GM12892 (cell line): ENCODE data around the gene PNPLA1.

Experiments
- DNase-seq: peaks from one replicate; pipeline ENCODE4 v3.0.0; 2011; ENCODE audit not compliant: insufficient read length
- FAIRE-seq: peaks from 2 replicates; lab custom pipeline; 2011; peaks lifted over from hg19 to GRCh38; lab: Jason Lieb, UNC
- POLR2A ChIP-seq: IDR thresholded peaks from 2 replicates; pipeline ENCODE4 v1.6.1; 2011; ENCODE audit warnings: low read depth, low read length, control low read depth
- POLR2AphosphoS5 ChIP-seq: IDR thresholded peaks from 2 replicates; pipeline ENCODE4 v1.6.1; 2011; ENCODE audit warnings: low read depth, low read length, control low read depth
- TAF1 ChIP-seq: IDR thresholded peaks from 2 replicates; pipeline ENCODE4 v1.6.1; 2011; ENCODE audit warnings: low read depth, mild to moderate bottlenecking, control low read depth, low read length, borderline replicate concordance

Gene PNPLA1

DNA sequence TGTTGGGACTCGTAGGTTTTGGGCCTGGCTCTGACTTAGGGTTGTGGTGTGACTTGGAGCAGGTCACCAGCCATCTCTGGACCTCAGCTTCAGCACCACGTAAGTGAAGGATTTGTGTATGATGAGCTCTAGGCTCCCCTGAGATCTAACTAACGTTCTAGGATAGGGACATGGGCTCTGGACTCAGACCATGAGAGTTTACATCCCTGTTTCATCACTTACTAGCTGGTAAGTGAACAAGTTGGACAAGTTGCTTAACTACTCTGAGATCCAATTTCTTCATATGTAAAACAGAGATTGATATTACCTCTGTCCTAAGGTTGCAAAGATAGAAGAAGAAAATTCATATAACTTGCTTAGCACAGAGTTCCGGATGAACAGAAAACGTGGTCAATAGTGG, 20.3 kb upstream of the PNPLA1 start:
- FAIRE-seq = no peak
- TF ChIP-seq TAF1 (no peak), POLR2AphosphoS5 (no peak), POLR2A (no peak)

DNA sequence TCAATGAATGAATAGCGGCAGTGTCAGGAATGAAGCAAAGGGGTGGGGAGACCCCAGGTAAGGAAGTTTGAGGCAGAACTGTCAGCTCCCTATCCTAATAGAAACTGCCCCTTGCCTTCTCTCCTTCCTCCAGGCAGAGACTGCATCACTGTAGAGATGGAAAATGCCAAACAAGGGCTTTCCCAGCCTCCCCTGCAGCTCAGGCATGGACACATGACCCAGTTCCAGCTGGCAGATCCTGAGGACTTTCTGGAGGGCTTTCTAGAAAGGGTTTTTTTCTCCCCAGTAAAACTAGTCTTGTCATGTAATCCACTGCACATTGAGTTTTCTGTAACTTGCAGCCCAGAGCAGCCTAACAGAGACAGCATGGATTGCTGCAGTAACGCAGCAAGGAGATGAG, 17.9 kb upstream of the PNPLA1 start:
- TF ChIP-seq TAF1 = no peak
- no peak for TF ChIP-seq POLR2AphosphoS5
- no peak for TF ChIP-seq POLR2A
- FAIRE-seq (no peak), DNase-seq (no peak)

More for the DNA sequence above, 20.3 kb upstream of the PNPLA1 start:
- no peak for DNase-seq

DNA sequence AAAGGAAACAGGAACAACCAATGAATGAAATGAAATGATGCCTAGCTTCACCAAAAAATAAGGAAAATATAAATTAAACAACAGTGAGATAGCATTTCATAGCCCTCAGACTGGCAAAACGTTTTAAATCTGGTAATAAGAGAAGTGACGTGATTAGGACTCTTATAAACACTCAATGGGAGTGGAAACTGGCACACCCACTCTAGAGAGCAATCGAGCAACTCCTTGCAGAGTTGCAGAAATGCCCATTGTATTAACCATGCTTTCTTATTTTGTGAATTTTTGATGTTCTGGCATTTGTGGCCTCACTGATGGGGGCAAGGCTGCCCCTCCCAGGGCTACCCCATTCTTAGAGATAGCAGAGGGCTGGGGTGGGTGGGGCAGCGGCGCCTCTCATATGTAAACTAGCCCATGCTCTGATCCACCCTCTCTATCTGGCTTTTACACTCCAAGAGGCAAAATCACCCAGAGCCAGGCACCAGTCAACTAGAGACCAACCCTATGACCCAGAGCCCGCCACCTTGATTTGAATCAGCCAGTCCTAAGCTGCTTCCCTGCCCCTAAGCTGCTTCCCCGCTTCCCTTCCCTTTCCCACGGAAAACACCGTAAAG, 6.4 kb upstream of the PNPLA1 start:
- DNase-seq = no peak
- FAIRE-seq = no peak

DNA sequence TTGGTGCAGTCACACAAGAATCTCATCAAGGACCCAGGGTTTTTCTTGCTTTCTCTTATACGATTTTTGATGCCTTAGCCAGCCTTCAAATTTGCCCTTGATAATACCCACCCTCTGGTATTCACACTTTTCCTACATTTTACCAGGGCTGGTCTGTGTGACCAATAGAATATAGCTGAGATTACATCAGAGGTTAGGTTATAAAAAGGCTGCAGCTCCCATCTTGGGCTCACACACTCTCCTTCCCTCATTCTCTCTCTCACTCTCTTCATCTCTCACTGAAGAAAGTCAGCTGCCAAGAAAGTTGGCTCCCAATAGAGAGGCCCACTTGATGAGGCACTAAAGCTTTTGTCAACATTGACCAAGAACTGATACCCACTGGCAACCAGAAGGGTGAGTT, 4.1 kb upstream of the PNPLA1 start:
- DNase-seq = no peak
- no peak for FAIRE-seq
- no peak for TF ChIP-seq POLR2AphosphoS5
- TF ChIP-seq POLR2A = no peak
- no peak for TF ChIP-seq TAF1

More for the DNA sequence above, 6.4 kb upstream of the PNPLA1 start:
- no peak for TF ChIP-seq POLR2AphosphoS5
- TF ChIP-seq POLR2A = no peak
- no peak for TF ChIP-seq TAF1

DNA sequence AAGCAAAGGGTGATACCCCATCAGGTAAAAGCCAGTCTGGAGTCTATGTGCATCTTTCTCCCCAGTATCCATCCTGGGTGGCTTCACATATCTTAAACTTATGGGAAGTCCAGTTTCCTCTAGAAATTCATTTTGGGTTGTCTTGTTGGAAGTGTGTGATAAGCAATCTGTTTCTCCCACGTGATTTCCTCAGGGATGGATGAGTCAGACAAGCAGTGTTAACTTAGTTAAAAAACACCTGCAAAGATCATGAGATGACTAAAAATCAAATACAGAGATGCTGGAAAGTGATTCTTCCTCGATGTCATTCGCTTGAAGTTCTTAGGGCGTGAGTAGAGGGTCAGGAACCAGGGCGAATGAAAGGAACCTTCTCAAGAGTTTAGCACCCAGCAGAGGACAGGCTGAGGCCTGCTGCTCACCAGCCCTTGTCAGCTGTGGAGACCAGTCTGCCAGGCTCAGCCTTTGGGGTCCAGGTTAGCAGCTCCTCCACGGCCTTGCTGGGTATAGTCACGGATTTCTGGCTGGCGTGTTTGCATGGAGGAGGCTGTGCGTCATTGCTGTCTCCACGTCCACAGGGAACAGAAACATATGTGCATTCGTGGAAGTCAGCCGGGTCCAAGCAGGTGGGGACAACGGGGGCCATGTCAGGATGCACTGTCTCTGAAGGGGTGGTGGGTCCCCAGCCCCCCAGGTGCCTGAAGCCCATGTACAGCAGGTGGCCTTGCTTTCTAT, 2.8 kb upstream of the PNPLA1 start:
- TF ChIP-seq POLR2A = no peak
- TF ChIP-seq TAF1 = no peak
- TF ChIP-seq POLR2AphosphoS5 = no peak
- no peak for FAIRE-seq
- no peak for DNase-seq

DNA sequence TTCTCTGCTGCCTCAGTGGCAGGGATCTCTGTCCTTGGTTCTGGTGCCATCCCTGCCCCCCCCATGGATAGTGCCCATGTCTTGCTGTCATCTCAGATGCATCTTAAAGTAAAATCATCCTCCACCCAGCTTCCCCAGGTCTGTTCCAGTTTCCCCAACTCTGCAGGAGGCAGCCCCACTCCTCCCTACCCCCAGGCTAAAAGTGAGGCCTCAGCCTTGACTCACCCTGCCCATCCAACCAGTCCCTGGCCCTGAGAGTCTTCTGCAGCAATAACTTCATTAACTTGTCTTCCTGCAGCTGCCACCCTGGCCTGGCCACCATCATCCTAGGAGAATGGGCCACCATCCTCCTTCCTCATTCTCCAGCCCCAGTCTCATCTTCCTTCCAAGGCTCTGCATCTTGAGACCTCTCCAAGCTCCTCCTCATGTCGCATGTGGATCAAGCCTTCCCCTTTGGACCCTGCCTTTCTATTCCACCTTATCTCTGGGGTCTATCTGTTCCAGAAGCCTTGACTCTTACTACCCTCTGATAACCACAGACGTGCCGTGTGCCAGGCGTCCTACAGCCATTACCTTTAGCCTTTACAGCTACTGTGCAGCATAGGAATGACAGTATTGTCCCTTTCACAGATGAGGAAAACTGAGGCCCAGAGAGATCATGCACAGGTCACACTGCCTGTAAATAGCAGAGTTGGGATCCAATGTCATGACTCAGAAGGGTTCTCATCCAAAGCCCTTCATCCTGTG, 2.0 kb upstream of the PNPLA1 start:
- DNase-seq = no peak
- FAIRE-seq = no peak
- TF ChIP-seq TAF1 (no peak), POLR2A (no peak), POLR2AphosphoS5 (no peak)

DNA sequence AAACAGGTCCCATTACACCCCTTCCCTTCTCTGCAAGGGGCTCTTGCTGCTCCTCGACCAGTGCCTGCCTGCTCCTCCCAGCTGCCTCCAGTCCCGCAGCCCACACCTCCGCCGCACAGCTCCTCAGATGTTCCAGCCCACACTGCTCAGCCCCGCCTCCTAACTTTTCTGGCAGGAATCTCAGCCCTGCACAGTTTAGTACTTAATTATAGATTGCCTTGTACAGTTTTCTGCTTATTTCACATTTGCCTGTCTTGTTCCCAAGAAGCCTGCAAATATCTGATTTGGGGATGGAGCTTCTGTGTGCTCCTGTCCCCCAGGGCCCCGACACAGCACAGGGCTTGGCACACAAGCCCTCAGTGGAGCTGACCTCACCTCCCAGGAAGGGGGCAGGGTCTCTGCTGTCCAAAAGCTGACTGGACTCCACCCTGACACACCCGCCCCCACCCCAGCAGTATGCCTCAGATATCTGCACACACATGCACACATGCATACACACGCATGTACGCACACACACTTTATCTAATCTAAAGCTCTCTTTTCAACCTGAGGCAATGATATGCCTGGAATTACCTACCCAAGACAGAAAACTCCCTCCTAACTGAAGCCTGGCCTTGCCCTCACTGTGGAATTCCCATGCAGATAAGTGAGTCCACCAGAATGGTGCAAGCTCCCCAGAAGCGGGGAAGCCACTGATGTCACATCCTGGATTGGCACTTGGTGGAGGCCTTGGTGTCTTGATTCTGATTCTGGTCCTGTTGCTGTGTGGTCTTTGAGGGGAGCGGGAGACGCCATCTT, 1.2 kb upstream of the PNPLA1 start:
- FAIRE-seq = no peak
- no peak for DNase-seq

DNA sequence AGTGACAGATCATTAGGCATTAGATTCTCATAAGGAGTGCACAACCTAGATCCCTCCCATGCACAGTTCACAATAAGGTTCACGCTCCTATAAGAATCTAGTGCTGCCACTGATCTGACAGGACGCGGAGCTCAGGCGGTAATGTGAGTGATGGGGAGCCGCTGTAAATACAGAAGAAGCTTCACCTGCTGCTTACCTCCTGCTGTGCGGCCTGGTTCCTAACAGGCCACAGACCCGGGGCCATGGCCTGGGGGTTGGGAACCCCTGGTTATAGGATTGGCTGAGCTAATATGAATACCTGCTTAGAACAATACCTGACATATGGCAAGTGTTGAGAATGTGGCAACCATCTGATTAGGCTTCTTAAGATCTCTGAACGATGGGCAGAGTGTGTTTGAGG, 2.4 kb downstream of the PNPLA1 start:
- no peak for TF ChIP-seq POLR2A
- TF ChIP-seq TAF1 = no peak
- FAIRE-seq (no peak), DNase-seq (no peak)

More for the DNA sequence above, 1.2 kb upstream of the PNPLA1 start:
- TF ChIP-seq TAF1 = no peak
- no peak for TF ChIP-seq POLR2AphosphoS5
- no peak for TF ChIP-seq POLR2A

DNA sequence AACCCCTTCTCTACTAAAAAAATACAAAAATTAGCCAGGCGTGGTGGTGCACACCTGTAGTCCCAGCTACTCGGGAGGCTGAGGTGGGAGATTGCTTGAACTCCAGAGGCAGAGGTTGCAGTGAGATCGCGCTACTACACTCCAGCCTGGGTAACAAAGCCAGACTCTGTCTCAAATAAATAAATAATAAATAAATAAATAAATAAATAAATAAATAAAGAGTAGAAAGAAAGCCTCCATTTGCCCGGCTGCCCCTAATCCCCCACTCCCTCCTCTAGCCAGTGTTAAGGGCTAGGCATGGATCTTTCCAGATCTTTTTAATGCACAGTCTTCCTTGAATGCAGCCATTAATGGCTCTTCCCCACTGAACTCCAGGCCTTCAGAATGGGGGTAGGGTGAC, 3.2 kb downstream of the PNPLA1 start:
- DNase-seq = no peak
- FAIRE-seq = no peak
- no peak for TF ChIP-seq TAF1
- no peak for TF ChIP-seq POLR2A
- no peak for TF ChIP-seq POLR2AphosphoS5

DNA sequence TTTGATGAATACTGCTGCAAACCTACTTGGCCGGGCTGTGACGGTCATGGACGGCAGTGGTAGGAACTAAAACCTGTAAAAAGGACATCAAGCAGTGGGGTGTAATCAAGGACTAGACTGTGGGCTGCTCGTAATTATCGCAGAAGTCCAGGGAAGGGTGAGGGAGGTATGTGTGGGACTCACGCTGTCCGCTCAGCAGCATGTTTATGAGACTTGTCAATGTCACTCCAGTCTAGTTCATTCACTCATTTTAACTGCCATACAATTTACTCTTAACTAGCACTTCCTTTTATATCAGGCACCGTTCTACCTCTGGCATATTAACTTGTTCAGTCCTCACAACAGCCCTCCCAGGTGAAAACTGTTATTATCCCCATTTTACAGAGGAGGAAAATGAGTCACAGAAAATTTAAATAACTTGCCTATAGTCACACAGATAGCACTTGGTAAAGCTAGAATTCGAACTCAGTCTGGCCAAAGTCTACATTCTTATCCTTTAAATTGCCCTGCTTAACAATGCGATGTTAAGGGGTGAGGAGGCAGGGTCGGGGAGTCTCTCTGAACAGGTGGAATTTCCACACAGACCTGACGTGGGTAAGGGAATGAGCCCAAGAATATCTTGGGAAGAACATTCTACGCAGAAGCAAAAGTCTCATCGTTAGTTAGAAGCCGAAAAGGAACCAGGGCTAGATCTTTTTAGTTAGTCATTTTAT, 4.1 kb downstream of the PNPLA1 start:
- no peak for DNase-seq
- FAIRE-seq = no peak
- no peak for TF ChIP-seq POLR2A
- no peak for TF ChIP-seq POLR2AphosphoS5
- TF ChIP-seq TAF1 = no peak

DNA sequence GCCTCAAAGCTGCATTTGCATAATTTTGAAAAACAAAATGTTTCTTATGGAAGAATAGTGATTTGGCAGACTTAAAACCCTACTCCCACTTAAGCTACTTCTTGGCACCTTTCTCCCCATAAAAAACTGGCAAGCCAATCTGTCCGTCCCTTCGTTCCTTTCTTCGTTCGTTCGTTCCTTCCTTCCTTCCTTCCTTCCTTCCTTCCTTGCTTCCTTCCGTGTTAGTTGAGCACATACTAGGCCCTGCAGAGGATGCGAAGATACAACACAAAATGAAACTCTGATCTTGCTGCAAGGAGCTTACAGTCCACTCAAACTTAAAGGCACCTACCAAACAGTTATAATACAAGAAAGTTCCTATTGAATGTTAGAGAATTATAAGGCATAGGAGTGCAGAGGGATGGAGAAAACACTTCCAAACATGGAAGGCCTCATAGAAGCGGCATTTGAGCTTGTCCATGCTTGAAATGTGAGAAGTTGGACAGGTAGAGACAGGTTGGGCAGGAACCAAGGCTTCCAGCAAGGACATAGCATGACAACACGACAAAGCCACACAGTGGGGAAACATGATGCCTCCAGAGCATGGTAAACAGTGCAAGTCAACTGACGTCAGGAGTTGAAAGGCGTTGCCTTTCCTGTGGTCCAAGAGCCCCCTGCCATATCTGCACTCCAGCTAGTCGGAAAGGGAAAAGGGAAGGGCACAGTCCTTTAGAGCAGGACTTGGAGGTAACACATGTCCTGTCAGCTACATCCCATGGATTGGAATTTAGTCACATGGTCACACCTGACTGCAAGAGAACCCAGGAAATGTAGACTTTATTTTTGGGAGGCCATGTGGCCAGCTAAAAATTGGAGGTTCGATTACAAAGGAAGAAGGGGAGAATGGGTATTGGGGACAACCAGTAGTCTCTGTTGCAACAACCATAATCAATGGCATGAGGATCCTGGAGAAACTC, 7.0 kb downstream of the PNPLA1 start:
- TF ChIP-seq POLR2A (no peak), TAF1 (no peak), POLR2AphosphoS5 (no peak)
- FAIRE-seq (no peak), DNase-seq (no peak)
